SK-N-SH (cell line): ENCODE measurements around the gene TNFRSF19. TPM values are rescaled to one million over a fixed set of nuclear protein-coding genes. Genes with fewer than 3 reads are reported as not detected.

Experiments used
- CTCF ChIA-PET: fragments of 300-600, 350-600 bp; formaldehyde crosslinking; extraction: SDS; loops from one replicate; lab custom pipeline; 2021; lab: Yijun Ruan, JAX
- POLR2A ChIA-PET: fragments of 350-600 bp; sonication (Branson Sonifier 250); formaldehyde crosslinking; extraction: SDS; loops from one replicate; lab custom pipeline; 2020; ENCODE audit warnings: antibody characterized with exemption, inconsistent platforms; lab: Yijun Ruan, JAX
- DNase-seq: peaks from one replicate; pipeline ENCODE4 v3.0.0; 2012
- H2AFZ ChIP-seq: fragments of 200-600 bp; sonication (generic); 2 replicates; pipeline ENCODE4 v1.8.1; 2016; ENCODE audit warnings: antibody characterized with exemption, mild to moderate bottlenecking, low read depth
- H3F3A ChIP-seq: fragments of 200-600 bp; sonication (generic); replicated peaks from 2 replicates; pipeline ENCODE3; 2016; ENCODE audit warnings: antibody characterized with exemption, mild to moderate bottlenecking; ENCODE audit not compliant: insufficient read depth
- H3K27ac ChIP-seq, 2 experiments: fragments of 200-500 bp in 1 of 2; fragments of 200-600 bp in 1 of 2; sonication (Bioruptor generic) in 1 of 2; sonication (generic), shearing (Covaris generic) in 1 of 2; 2 replicates each; pipeline versions ENCODE4 v1.5.1 to v1.6.1; 2014 to 2016; ENCODE audit warnings: low read depth in 2 of 2, inconsistent platforms in 1 of 2, low read length in 1 of 2, mild to moderate bottlenecking in 1 of 2, mixed read lengths in 1 of 2
- H3K27me3 ChIP-seq: fragments of 200-600 bp; sonication (generic), shearing (Covaris generic); 2 replicates; pipeline ENCODE4 v1.6.1; 2016; ENCODE audit warnings: mixed run types; ENCODE audit not compliant: insufficient read depth
- H3K36me3 ChIP-seq, 2 experiments: fragments of 200-500 bp in 1 of 2; fragments of 200-600 bp in 1 of 2; sonication (Bioruptor generic) in 1 of 2; sonication (generic) in 1 of 2; replicated peaks in 1 of 2; 2 replicates each; pipeline versions ENCODE3 to v1.5.1; 2014 to 2016; ENCODE audit warnings: low read length in 1 of 2, mild to moderate bottlenecking in 1 of 2; ENCODE audit not compliant: insufficient read depth in 2 of 2, control insufficient read depth in 1 of 2
- H3K4me1 ChIP-seq, 2 experiments: fragments of 200-500 bp in 1 of 2; fragments of 200-600 bp in 1 of 2; sonication (Bioruptor generic) in 1 of 2; sonication (generic), shearing (Covaris generic) in 1 of 2; 2 replicates each; pipeline versions ENCODE4 v1.5.1 to v1.6.1; 2014 to 2016; ENCODE audit warnings: low read depth in 1 of 2, low read length in 1 of 2, mixed run types in 1 of 2; ENCODE audit not compliant: insufficient read depth in 2 of 2, control insufficient read depth in 1 of 2
- H3K4me2 ChIP-seq: fragments of 200-600 bp; sonication (generic), shearing (Covaris generic); 2 replicates; pipeline ENCODE4 v1.6.1; 2017; ENCODE audit warnings: mixed run types
- H3K4me3 ChIP-seq, 2 experiments: fragments of 200-500 bp in 1 of 2; fragments of 200-600 bp in 1 of 2; sonication (Bioruptor generic) in 1 of 2; sonication (generic), shearing (Covaris generic) in 1 of 2; 2 replicates each; pipeline versions ENCODE4 v1.5.1 to v1.8.1; 2014 to 2016; ENCODE audit warnings: low read depth in 2 of 2, inconsistent platforms in 1 of 2, low read length in 1 of 2, mild to moderate bottlenecking in 1 of 2, mixed read lengths in 1 of 2, moderate library complexity in 1 of 2
- H3K79me2 ChIP-seq: fragments of 200-600 bp; sonication (generic); 2 replicates; pipeline ENCODE4 v1.8.1; 2017; ENCODE audit warnings: mild to moderate bottlenecking; ENCODE audit not compliant: insufficient read depth
- H3K9ac ChIP-seq: fragments of 200-600 bp; sonication (generic); 2 replicates; pipeline ENCODE4 v1.6.1; 2017; ENCODE audit warnings: mixed run types
- H3K9me2 ChIP-seq: fragments of 200-600 bp; sonication (generic); 2 replicates; pipeline ENCODE4 v1.6.1; 2017; ENCODE audit warnings: mixed run types
- H3K9me3 ChIP-seq: fragments of 200-600 bp; sonication (generic); 2 replicates; pipeline ENCODE4 v1.6.1; 2017; ENCODE audit warnings: mixed run types, mild to moderate bottlenecking, moderate library complexity
- H4K20me1 ChIP-seq: fragments of 200-600 bp; sonication (generic); 2 replicates; pipeline ENCODE4 v1.6.1; 2017; ENCODE audit warnings: mild to moderate bottlenecking, mixed run types; ENCODE audit not compliant: insufficient read depth
- EP300 ChIP-seq, 2 experiments: IDR thresholded peaks; 2 replicates each; pipeline versions ENCODE4 v1.4.0 to v1.6.1; 2012; ENCODE audit warnings: borderline replicate concordance in 1 of 2, low read depth in 1 of 2, low read length in 1 of 2
- FOSL2 ChIP-seq: IDR thresholded peaks from 2 replicates; pipeline ENCODE4 v1.4.0; 2012; ENCODE audit warnings: low read depth, mild to moderate bottlenecking, moderate library complexity, borderline replicate concordance
- FOXJ3 ChIP-seq: sonication (generic); formaldehyde crosslinking; IDR thresholded peaks from 2 replicates; pipeline ENCODE4 v1.5.1; 2020; ENCODE audit warnings: mild to moderate bottlenecking, missing genetic modification reagents
- FOXM1 ChIP-seq: IDR thresholded peaks from 2 replicates; pipeline ENCODE4 v1.4.0; 2012; ENCODE audit warnings: low read depth, mild to moderate bottlenecking
- GABPA ChIP-seq: IDR thresholded peaks from 2 replicates; pipeline ENCODE4 v1.4.0; 2012; ENCODE audit warnings: low read depth, mild to moderate bottlenecking
- GATA2 ChIP-seq: sonication (generic); formaldehyde crosslinking; IDR thresholded peaks from 2 replicates; pipeline ENCODE4 v1.5.0; 2020; ENCODE audit warnings: mild to moderate bottlenecking, missing genetic modification reagents
- IRF3 ChIP-seq: fragments of 150-350 bp; IDR thresholded peaks from 2 replicates; pipeline ENCODE4 v1.6.1; 2016; ENCODE audit warnings: mild to moderate bottlenecking, low read depth, low read length
- MEF2A ChIP-seq: IDR thresholded peaks from 2 replicates; pipeline ENCODE4 v1.4.0; 2012; ENCODE audit warnings: low read depth, borderline replicate concordance
- MXI1 ChIP-seq: IDR thresholded peaks from 2 replicates; pipeline ENCODE4 v1.6.1; 2012; ENCODE audit warnings: mild to moderate bottlenecking, low read depth, low read length, improper control_type of control experiment
- NFIC ChIP-seq: IDR thresholded peaks from 2 replicates; pipeline ENCODE4 v1.4.0; 2012; ENCODE audit warnings: borderline replicate concordance
- NRF1 ChIP-seq: IDR thresholded peaks from 2 replicates; pipeline ENCODE4 v1.6.1; 2012; ENCODE audit warnings: low read depth, mild to moderate bottlenecking, low read length
- POLR2AphosphoS5 ChIP-seq: IDR thresholded peaks from 2 replicates; pipeline ENCODE4 v1.6.1; 2012; ENCODE audit warnings: low read depth, low read length
- RAD21 ChIP-seq: IDR thresholded peaks from 2 replicates; pipeline ENCODE4 v1.6.1; 2012; ENCODE audit warnings: mild to moderate bottlenecking, low read length
- RFX5 ChIP-seq: IDR thresholded peaks from 2 replicates; pipeline ENCODE4 v1.6.1; 2012; ENCODE audit warnings: mild to moderate bottlenecking, improper control_type of control experiment, low read length
- SIN3A ChIP-seq: IDR thresholded peaks from 2 replicates; pipeline ENCODE4 v1.6.1; 2012; ENCODE audit warnings: low read depth, mild to moderate bottlenecking, low read length, moderate library complexity, borderline replicate concordance
- SMC3 ChIP-seq: IDR thresholded peaks from 2 replicates; pipeline ENCODE4 v1.6.1; 2012; ENCODE audit warnings: low read depth, low read length, improper control_type of control experiment
- TEAD4 ChIP-seq: IDR thresholded peaks from 2 replicates; pipeline ENCODE4 v1.4.0; 2012; ENCODE audit warnings: mild to moderate bottlenecking, borderline replicate concordance; ENCODE audit not compliant: insufficient read depth
- YY1 ChIP-seq: IDR thresholded peaks from 2 replicates; pipeline ENCODE4 v1.4.0; 2012; ENCODE audit warnings: low read depth, mild to moderate bottlenecking
- ZBTB33 ChIP-seq: IDR thresholded peaks from 2 replicates; pipeline ENCODE4 v1.4.0; 2012; ENCODE audit warnings: low read depth, borderline replicate concordance
- WGBS: methylation state at CpG from one replicate; pipeline ENCODE4 v1.1.6; 2017; ENCODE audit warnings: low lambda C conversion rate; 5-methylcytosine and 5-hydroxymethylcytosine counted together
- polyA plus RNA-seq, 3 experiments: library from polyadenylated mRNA; depleted of rRNA; stranded (reverse); fragments of >200 nt; gene quantifications; 2 replicates each; pipeline ENCODE4 v1.2.3, GENCODE V29; 2012

TNFRSF19 gene
- polyA plus RNA-seq, 1 of the 3 experiments (the other 2 are of a cell fraction) = 4.6 TPM

GRCh38 chr13:23631311-23632047, 61.3 kb downstream of the TNFRSF19 start:
- Histone ChIP-seq H3K4me1 (peaks cover 0 to 5% of the 10 kb centered on the region in 2 experiments; a peak in 1 of 4 replicates), H3K9ac (no peak overlapping the region), H3F3A (no peaks in the 10 kb centered on the region), H3K79me2 (no peaks in the 10 kb centered on the region), H3K36me3 (peaks cover 0 to 8% of the 10 kb centered on the region in 2 experiments), H2AFZ (no peak overlapping the region), H3K4me2 (no peak overlapping the region), H3K9me2 (no peaks in the 10 kb centered on the region), H3K27ac (no peak overlapping the region), H3K4me3 (no peak overlapping the region), H4K20me1 (no peaks in the 10 kb centered on the region), H3K27me3 (no peaks in the 10 kb centered on the region), H3K9me3 (no peaks in the 10 kb centered on the region)
- WGBS = 95% methylated on average over 6 of the region's 6 CpGs
- POLR2A ChIA-PET = no interaction called here
- CTCF ChIA-PET = interaction anchor here (0.7 kb wide), 1 partner anchor 53 kb away, joined by 3 read pairs; no protein-coding TSS in a partner anchor
- DNase-seq = no peak
- TF ChIP-seq YY1 (no peak), FOXJ3 (CRISPR knock-in tag) (no peak), RAD21 (no peak), POLR2AphosphoS5 (no peak), EP300 (IDR thresholded peaks at IDR 0.05; ENCODE audit: borderline replicate concordance in 1 of 2, low read depth in 1 of 2, low read length in 1 of 2) (no peak), SIN3A (no peak), SMC3 (no peak), FOXM1 (no peak), MXI1 (no peak), RFX5 (no peak), NRF1 (no peak), GATA2 (CRISPR knock-in tag) (no peak), TEAD4 (no peak), GABPA (no peak), ZBTB33 (no peak), MEF2A (no peak), FOSL2 (no peak), NFIC (no peak), IRF3 (no peak)
